ENCODE data around the gene SFTPB.
"Not testable (repeated sequence)": the region's sequence is repeated elsewhere in the genome, so short reads cannot be mapped to it uniquely, and the experiment has no call there.

Gene SFTPB

GRCh38 chr2:85675427-85675826 lies 7.4 kb upstream of the SFTPB start:
- no peak for DNase-seq

- DNase-seq: no peak
Measured at GRCh38 chr2:85674417-85674816, 6.4 kb upstream of the SFTPB start.

- DNase-seq: no peak
Measured at GRCh38 chr2:85673716-85674375, 5.8 kb upstream of the SFTPB start.

GRCh38 chr2:85672456-85672855 lies 4.5 kb upstream of the SFTPB start:
- DNase-seq: no peak

- not testable (repeated sequence) for DNase-seq
Measured at GRCh38 chr2:85670416-85670815, 2.4 kb upstream of the SFTPB start.

GRCh38 chr2:85669549-85669948 lies 1.6 kb upstream of the SFTPB start:
- DNase-seq: no peak

GRCh38 chr2:85668857-85669142 lies 801 bp upstream of the SFTPB start:
- DNase-seq: no peak

- no peak for DNase-seq
Measured at GRCh38 chr2:85667561-85668008, 414 bp downstream of the SFTPB start.

- DNase-seq: no peak
Measured at GRCh38 chr2:85666435-85667316, 1.3 kb downstream of the SFTPB start.

- DNase-seq: no peak
Measured at GRCh38 chr2:85666016-85666415, 2.0 kb downstream of the SFTPB start.

- DNase-seq: no peak
Measured at GRCh38 chr2:85665264-85665937, 2.6 kb downstream of the SFTPB start.

GRCh38 chr2:85663594-85664565 lies 4.1 kb downstream of the SFTPB start:
- DNase-seq: no peak

- no peak for DNase-seq
Measured at GRCh38 chr2:85662899-85663593, 5.0 kb downstream of the SFTPB start.

- DNase-seq: no peak
Measured at GRCh38 chr2:85661139-85661858, 6.7 kb downstream of the SFTPB start.

- no peak for DNase-seq
Measured at GRCh38 chr2:85660725-85661124, 7.3 kb downstream of the SFTPB start.

- DNase-seq: not testable (repeated sequence)
Measured at GRCh38 chr2:85660301-85660700, 7.7 kb downstream of the SFTPB start.

- no peak for DNase-seq
Measured at GRCh38 chr2:85659324-85659981, 8.5 kb downstream of the SFTPB start.

GRCh38 chr2:85657399-85657798 lies 10.6 kb downstream of the SFTPB start:
- not testable (repeated sequence) for DNase-seq

GRCh38 chr2:85656468-85656867 lies 11.5 kb downstream of the SFTPB start:
- no peak for DNase-seq

GRCh38 chr2:85655961-85656417 lies 12.0 kb downstream of the SFTPB start:
- DNase-seq: no peak

- DNase-seq: no peak
Measured at GRCh38 chr2:85653996-85654395, 14.0 kb downstream of the SFTPB start.
